LNCAP (cell line): ENCODE measurements around the gene ELOVL6.

Source experiments
- TF ChIP-seq, protein P1 (sequence below): fragments of 450-650 bp; IDR thresholded peaks from 2 replicates; pipeline ENCODE4 v1.5.1; 2017; ENCODE audit warnings: mild to moderate bottlenecking

ELOVL6 gene

DNA sequence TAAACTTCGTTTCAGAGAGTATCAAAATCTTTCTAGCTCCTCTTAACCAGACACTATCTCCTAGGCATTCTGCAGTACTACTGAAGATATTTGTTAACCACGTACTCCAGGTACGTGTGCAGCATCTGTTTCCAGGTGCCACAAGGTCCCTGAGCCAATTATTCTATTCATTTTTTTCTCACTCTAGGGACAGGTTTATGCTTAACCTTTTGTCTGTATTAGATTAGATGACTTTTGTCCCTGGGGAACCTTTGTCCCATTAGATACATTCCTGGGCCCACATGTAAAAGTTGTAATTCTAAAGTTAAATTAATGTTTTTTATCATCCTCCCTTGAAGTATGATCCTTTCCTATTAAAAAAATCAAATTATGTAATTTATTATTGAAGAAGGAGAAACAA is 16.5 kb downstream of the ELOVL6 start:
- TF ChIP-seq, protein P1, sequence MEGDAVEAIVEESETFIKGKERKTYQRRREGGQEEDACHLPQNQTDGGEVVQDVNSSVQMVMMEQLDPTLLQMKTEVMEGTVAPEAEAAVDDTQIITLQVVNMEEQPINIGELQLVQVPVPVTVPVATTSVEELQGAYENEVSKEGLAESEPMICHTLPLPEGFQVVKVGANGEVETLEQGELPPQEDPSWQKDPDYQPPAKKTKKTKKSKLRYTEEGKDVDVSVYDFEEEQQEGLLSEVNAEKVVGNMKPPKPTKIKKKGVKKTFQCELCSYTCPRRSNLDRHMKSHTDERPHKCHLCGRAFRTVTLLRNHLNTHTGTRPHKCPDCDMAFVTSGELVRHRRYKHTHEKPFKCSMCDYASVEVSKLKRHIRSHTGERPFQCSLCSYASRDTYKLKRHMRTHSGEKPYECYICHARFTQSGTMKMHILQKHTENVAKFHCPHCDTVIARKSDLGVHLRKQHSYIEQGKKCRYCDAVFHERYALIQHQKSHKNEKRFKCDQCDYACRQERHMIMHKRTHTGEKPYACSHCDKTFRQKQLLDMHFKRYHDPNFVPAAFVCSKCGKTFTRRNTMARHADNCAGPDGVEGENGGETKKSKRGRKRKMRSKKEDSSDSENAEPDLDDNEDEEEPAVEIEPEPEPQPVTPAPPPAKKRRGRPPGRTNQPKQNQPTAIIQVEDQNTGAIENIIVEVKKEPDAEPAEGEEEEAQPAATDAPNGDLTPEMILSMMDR: no peak

DNA sequence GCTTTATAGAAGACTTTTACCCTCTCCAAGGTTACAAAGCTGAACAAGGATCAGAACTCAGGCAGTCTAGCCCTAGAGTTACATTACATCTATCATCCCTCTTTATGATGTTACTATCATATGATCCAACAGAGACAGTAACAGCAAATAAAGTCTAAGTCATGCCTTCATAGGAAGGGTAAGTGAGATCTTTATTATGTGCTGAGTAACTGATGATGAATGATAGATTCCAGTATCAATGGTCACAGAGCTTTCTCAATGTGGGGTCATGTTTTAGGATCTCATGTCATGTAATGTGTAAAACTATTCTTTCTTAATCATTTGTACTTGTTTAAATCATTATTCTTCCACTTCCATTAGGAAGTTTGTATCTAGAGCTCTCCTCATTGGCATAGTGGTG is 22.8 kb downstream of the ELOVL6 start:
- TF ChIP-seq, protein P1: no peak

DNA sequence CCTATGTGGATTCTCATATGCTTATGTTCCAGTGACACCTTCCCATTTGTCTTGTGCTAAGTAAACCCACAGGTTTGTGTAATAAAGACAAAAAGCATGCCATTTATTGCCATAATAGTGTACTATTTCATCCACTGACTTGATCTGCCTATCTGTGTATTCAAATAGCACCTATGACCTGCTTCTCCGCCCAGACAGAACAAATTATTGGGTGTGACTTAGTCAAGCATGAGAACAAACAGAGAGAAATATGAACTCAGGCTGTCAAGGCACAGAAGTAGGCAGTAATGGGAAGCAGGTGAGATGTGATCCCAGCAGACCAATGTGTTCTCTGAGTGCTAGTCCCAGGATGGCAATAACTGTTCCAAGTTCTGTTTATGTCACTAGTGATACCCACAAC is 25.4 kb downstream of the ELOVL6 start:
- TF ChIP-seq, protein P1: no peak

DNA sequence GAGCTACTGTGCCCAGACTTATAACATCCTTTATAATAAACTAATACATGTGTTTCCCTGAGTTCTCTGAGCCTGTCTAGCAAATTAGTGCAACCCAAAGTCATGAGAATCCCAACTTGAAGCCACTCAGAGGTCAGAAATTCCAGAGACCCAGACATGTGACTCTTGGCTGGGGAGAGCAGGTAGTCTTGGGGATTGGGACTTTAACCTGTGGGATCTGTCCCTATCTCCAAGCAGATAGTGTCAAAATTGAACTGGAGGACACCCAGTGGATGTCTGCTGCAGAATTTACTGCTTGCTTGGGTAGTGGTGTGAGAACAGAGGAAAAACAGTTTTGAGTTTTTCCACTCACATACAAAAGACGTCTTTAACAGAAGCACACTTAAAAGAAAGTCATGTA is 26.4 kb downstream of the ELOVL6 start:
- TF ChIP-seq, protein P1: no peak

DNA sequence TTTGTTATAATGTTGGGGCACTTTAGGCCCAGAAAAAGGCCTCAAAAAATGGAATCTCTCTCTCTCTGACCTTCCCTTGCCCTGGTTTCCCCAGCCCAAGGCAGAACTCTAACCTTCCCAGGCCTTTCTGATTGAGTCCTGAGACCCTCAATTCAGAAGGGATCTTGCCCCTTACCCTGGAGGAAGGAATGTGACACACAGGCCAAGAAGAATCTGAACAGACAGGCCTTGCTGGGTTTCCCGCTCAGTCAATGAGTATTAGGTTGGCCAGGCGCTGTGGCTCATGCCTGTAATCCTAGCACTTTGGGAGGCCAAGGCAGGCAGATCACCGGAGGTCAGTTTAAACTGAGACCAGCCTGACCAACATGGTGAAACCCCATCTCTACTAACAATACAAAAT is 27.6 kb downstream of the ELOVL6 start:
- TF ChIP-seq, protein P1: no peak

DNA sequence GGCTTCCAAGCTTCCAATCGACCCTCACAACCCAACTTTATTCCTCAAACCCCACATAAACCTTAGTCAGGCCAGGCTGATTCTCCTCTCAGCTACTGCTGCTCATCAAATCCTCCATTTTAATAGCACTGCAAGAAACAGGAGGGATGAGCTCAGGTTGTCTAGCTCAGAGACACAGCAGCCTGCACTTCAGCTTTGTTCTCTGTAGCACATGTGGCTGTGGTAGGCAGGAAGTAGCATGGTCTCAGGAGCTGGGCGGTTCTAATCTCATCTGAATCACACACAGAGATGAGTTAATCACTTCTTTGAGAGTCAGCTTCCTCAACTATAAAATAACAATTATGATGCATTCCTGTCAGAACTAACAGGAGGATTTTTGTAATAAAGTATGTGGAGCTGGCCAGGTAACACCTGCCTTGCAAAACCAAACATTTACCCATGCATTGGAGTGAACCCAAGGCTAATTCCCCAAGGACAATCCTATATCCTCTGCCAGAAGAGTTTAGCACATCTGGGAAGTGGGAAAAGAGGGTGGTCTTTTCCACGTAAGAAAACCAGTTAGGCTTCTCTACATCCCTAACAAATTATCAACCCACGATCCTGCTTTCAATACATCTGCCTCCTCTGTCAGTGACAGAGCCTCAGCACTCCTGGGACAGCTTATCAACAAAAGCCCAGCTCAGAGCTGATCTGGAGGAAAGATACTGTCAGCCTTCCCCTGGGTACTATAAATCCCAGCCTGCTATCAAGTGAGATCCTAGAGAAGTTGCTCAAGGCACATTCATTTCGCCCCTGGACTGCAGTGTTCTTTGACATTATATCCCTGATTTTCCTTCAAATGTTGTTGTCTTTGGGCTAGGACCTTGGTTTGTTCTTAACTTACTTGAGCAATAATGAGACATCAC is 32.8 kb downstream of the ELOVL6 start:
- TF ChIP-seq, protein P1: no peak

DNA sequence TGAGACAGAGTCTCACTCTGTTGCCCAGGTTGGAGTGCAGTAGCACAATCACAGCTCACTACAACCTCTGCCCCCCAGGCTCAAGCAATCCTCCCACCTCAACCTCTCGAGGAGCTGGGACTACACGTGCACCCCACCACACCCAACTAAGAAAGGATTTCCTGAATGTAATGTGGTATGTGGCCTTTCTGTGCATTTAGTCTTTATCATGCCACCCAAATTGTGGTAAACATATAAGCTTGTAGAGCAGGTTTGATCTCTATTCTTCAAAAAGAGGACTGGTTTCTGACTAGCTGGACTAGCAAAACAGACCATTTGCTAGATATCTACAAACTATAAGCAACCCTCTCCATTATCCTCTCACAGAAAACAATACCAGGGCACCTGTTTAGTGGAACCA is 33.6 kb downstream of the ELOVL6 start:
- TF ChIP-seq, protein P1: no peak
